Mononuclear cell (primary cell): Measurements from ENCODE around the gene IGSF21. TPM values are rescaled to one million over a fixed set of nuclear protein-coding genes. Genes with fewer than 3 reads are reported as not detected.

Experiments
- H3K27me3 ChIP-seq: 2 replicates; pipeline ENCODE4 v1.6.0; 2011; ENCODE audit warnings: low read length, control low read depth; ENCODE audit not compliant: insufficient read depth
- H3K4me1 ChIP-seq: 2 replicates; pipeline ENCODE4 v1.5.1; 2011; ENCODE audit warnings: mild to moderate bottlenecking, low read length, control low read depth; ENCODE audit not compliant: insufficient read depth
- H3K4me3 ChIP-seq: 2 replicates; pipeline ENCODE4 v1.5.1; 2011; ENCODE audit warnings: mild to moderate bottlenecking, low read length, moderate library complexity
- H3K9me3 ChIP-seq: 2 replicates; pipeline ENCODE4 v1.5.1; 2011; ENCODE audit warnings: low read depth, mild to moderate bottlenecking, control low read depth, low read length
- total RNA-seq: library from RNA; depleted of rRNA; stranded (reverse); fragments of >200 nt; gene quantifications from one replicate; pipeline ENCODE4 v1.2.3, GENCODE V29; 2012

Gene IGSF21
- total RNA-seq, 1 donor = not detected

GRCh38 chr1:18299441-18300338, 192.1 kb downstream of the IGSF21 start:
- Histone ChIP-seq H3K9me3 (no peaks in the 10 kb centered on the region), H3K4me3 (no peak overlapping the region), H3K27me3 (no peaks in the 10 kb centered on the region), H3K4me1 (no peaks in the 10 kb centered on the region)

- Histone ChIP-seq H3K9me3 (no peaks in the 10 kb centered on the region), H3K27me3 (no peaks in the 10 kb centered on the region), H3K4me3 (no peak overlapping the region), H3K4me1 (no peaks in the 10 kb centered on the region)
Measured at GRCh38 chr1:18300376-18300775, 192.8 kb downstream of the IGSF21 start.

- no peak overlapping the region for H3K4me3 ChIP-seq
- no peaks in the 10 kb centered on the region for H3K27me3 ChIP-seq
- H3K9me3 ChIP-seq = no peaks in the 10 kb centered on the region
- H3K4me1 ChIP-seq = no peaks in the 10 kb centered on the region
Measured at GRCh38 chr1:18302788-18303413, 195.3 kb downstream of the IGSF21 start.

GRCh38 chr1:18304151-18304869, 196.7 kb downstream of the IGSF21 start:
- Histone ChIP-seq H3K9me3 (no peaks in the 10 kb centered on the region), H3K27me3 (no peaks in the 10 kb centered on the region), H3K4me3 (no peak overlapping the region), H3K4me1 (no peaks in the 10 kb centered on the region)

GRCh38 chr1:18305182-18305795, 197.7 kb downstream of the IGSF21 start:
- Histone ChIP-seq H3K9me3 (no peaks in the 10 kb centered on the region), H3K4me1 (no peaks in the 10 kb centered on the region), H3K4me3 (no peak overlapping the region), H3K27me3 (no peaks in the 10 kb centered on the region)

GRCh38 chr1:18307329-18307898, 199.8 kb downstream of the IGSF21 start:
- Histone ChIP-seq H3K4me1 (no peaks in the 10 kb centered on the region), H3K4me3 (no peak overlapping the region), H3K9me3 (no peaks in the 10 kb centered on the region), H3K27me3 (no peaks in the 10 kb centered on the region)

- Histone ChIP-seq H3K4me1 (no peaks in the 10 kb centered on the region), H3K9me3 (no peaks in the 10 kb centered on the region), H3K4me3 (no peak overlapping the region), H3K27me3 (no peaks in the 10 kb centered on the region)
Measured at GRCh38 chr1:18309552-18310155, 202.1 kb downstream of the IGSF21 start.

- no peaks in the 10 kb centered on the region for H3K9me3 ChIP-seq
- H3K4me1 ChIP-seq = no peaks in the 10 kb centered on the region
Measured at GRCh38 chr1:18312961-18313360, 205.4 kb downstream of the IGSF21 start.

GRCh38 chr1:18313523-18313922, 205.9 kb downstream of the IGSF21 start:
- no peaks in the 10 kb centered on the region for H3K4me1 ChIP-seq
- no peaks in the 10 kb centered on the region for H3K9me3 ChIP-seq
- H3K27me3 ChIP-seq = no peaks in the 10 kb centered on the region
- no peak overlapping the region for H3K4me3 ChIP-seq

More at GRCh38 chr1:18312961-18313360, 205.4 kb downstream of the IGSF21 start:
- Histone ChIP-seq H3K4me3 (no peak overlapping the region), H3K27me3 (no peaks in the 10 kb centered on the region)

GRCh38 chr1:18314399-18314798, 206.8 kb downstream of the IGSF21 start:
- Histone ChIP-seq H3K4me1 (no peaks in the 10 kb centered on the region), H3K27me3 (no peaks in the 10 kb centered on the region), H3K9me3 (no peaks in the 10 kb centered on the region), H3K4me3 (no peak overlapping the region)

GRCh38 chr1:18315449-18315848, 207.9 kb downstream of the IGSF21 start:
- Histone ChIP-seq H3K4me3 (no peak overlapping the region), H3K9me3 (no peaks in the 10 kb centered on the region), H3K4me1 (no peaks in the 10 kb centered on the region), H3K27me3 (no peaks in the 10 kb centered on the region)

- no peaks in the 10 kb centered on the region for H3K27me3 ChIP-seq
- H3K4me1 ChIP-seq = no peaks in the 10 kb centered on the region
- H3K9me3 ChIP-seq = no peaks in the 10 kb centered on the region
- no peak overlapping the region for H3K4me3 ChIP-seq
Measured at GRCh38 chr1:18316764-18317163, 209.2 kb downstream of the IGSF21 start.

GRCh38 chr1:18319099-18319498, 211.5 kb downstream of the IGSF21 start:
- no peak overlapping the region for H3K4me3 ChIP-seq
- no peaks in the 10 kb centered on the region for H3K27me3 ChIP-seq
- no peaks in the 10 kb centered on the region for H3K4me1 ChIP-seq
- H3K9me3 ChIP-seq = no peaks in the 10 kb centered on the region

- Histone ChIP-seq H3K27me3 (no peaks in the 10 kb centered on the region), H3K4me1 (no peaks in the 10 kb centered on the region), H3K9me3 (no peaks in the 10 kb centered on the region), H3K4me3 (no peak overlapping the region)
Measured at GRCh38 chr1:18320051-18320450, 212.5 kb downstream of the IGSF21 start.
